ENCODE data around the gene ANKS3. TPM values are rescaled to one million over a fixed set of nuclear protein-coding genes. Genes with fewer than 3 reads are reported as not detected.

The ANKS3 gene
- polyA plus RNA-seq, 3 donors: 0.59 to 13.7 (median 0.95) TPM

DNA sequence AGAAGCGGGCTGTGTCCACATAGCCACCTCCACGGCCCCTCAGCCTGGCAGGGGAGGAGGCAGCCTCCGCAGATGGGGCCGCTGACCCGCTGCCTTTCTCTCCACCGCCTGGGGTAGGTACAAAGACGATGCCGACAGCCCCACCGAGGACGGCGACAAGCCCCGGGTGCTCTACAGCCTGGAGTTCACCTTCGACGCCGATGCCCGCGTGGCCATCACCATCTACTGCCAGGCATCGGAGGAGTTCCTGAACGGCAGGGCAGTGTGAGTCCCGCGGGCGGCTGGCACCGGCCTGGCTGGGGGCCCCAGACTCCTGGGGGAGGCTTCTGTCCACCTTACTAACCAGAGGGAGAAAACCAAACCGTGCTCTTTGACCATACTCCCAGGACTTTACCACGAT lies 81.5 kb downstream of the ANKS3 start:
- no peak overlapping the region for H3K27ac ChIP-seq (ENCODE audit: low read depth in 1 of 2, low read length in 2 of 2)

DNA sequence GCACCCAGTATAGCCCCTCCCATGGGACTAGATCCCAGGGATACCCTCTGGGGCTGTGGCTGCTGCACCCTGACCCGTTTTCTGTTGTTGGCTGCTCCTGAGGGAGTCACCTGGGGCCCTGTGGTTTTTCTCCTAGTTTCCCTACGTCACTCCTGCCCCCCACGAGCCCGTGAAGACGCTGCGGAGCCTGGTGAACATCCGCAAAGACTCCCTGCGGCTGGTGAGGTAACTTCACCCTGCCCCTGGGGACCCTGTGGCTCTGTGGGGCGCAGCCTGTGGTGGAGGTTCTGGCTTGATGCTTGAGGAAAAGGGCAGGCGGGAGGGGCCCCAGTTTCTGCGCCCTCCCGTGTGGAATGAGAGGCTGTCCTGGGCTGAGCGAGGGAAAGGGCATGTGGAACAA lies 82.2 kb downstream of the ANKS3 start:
- intact Hi-C loops (cut with micrococcal nuclease): loop anchor here in 1 of 2 donors (5.0 kb wide), 1 partner anchor 40 kb away; the partner anchor contains the start of gene UBALD1
- Histone ChIP-seq H3K9ac (ENCODE audit: insufficient read depth, low read length, poor library complexity, severe bottlenecking) (no peak overlapping the region), H3K79me2 (ENCODE audit: insufficient read depth, low read length) (peaks cover 49% of the 10 kb centered on the region), H3K27me3 (ENCODE audit: control insufficient read depth in 2 of 2, insufficient read depth in 2 of 2, low read length in 2 of 2) (no peaks in the 10 kb centered on the region), H3K36me3 (replicated peaks in 1 of 2; ENCODE audit: control insufficient read depth in 1 of 2, insufficient read depth in 2 of 2, low read length in 2 of 2) (peaks cover 61 to 81% of the 10 kb centered on the region in 2 donors), H3K4me2 (replicated peaks; ENCODE audit: extremely low read depth, low read length, poor library complexity, severe bottlenecking) (no peak overlapping the region), H3K4me3 (replicated peaks in 1 of 3; ENCODE audit: low read depth in 2 of 3, low read length in 3 of 3) (no peak overlapping the region), H3K27ac (ENCODE audit: low read depth in 1 of 2, low read length in 2 of 2) (no peak overlapping the region), H2AFZ (ENCODE audit: insufficient read depth, low read depth, low read length, poor library complexity, severe bottlenecking) (no peak overlapping the region), H4K20me1 (ENCODE audit: insufficient read depth, low read length) (peaks cover 87% of the 10 kb centered on the region), H3K4me1 (ENCODE audit: control insufficient read depth in 1 of 2, insufficient read depth in 2 of 2, low read length in 2 of 2) (peaks cover 4 to 11% of the 10 kb centered on the region in 2 donors), H3K9me3 (replicated peaks in 1 of 2; ENCODE audit: control insufficient read depth in 1 of 2, insufficient read depth in 1 of 2, low read length in 2 of 2) (peaks cover 0 to 3% of the 10 kb centered on the region in 2 donors)
- no peaks in the 10 kb centered on the region for H3K9me3 Mint-ChIP-seq
- H3K4me3 Mint-ChIP-seq: no peak overlapping the region
- TF ChIP-seq, protein P1, sequence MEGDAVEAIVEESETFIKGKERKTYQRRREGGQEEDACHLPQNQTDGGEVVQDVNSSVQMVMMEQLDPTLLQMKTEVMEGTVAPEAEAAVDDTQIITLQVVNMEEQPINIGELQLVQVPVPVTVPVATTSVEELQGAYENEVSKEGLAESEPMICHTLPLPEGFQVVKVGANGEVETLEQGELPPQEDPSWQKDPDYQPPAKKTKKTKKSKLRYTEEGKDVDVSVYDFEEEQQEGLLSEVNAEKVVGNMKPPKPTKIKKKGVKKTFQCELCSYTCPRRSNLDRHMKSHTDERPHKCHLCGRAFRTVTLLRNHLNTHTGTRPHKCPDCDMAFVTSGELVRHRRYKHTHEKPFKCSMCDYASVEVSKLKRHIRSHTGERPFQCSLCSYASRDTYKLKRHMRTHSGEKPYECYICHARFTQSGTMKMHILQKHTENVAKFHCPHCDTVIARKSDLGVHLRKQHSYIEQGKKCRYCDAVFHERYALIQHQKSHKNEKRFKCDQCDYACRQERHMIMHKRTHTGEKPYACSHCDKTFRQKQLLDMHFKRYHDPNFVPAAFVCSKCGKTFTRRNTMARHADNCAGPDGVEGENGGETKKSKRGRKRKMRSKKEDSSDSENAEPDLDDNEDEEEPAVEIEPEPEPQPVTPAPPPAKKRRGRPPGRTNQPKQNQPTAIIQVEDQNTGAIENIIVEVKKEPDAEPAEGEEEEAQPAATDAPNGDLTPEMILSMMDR (IDR thresholded peaks at IDR 0.05): no peak
- peak overlapping the region in 2 of 7 donors; percentile 37 to 73 for H3K27ac Mint-ChIP-seq
- 98% methylated on average over 12 of the region's 13 CpGs for WGBS (ENCODE audit: insufficient coverage)
- no peaks in the 10 kb centered on the region for H3K27me3 Mint-ChIP-seq (ENCODE audit: low read depth in 3 of 3)
- H3K36me3 Mint-ChIP-seq: peaks cover 63 to 89% of the 10 kb centered on the region in 2 donors
- peaks cover 9% of the 10 kb centered on the region for H3K4me1 Mint-ChIP-seq
- DNase-seq: no peak

More for the DNA sequence above, 81.5 kb downstream of the ANKS3 start:
- no peak for DNase-seq
- Histone ChIP-seq H3K27me3 (ENCODE audit: control insufficient read depth in 2 of 2, insufficient read depth in 2 of 2, low read length in 2 of 2) (no peaks in the 10 kb centered on the region), H3K9me3 (replicated peaks in 1 of 2; ENCODE audit: control insufficient read depth in 1 of 2, insufficient read depth in 1 of 2, low read length in 2 of 2) (peaks cover 0 to 3% of the 10 kb centered on the region in 2 donors), H3K4me1 (ENCODE audit: control insufficient read depth in 1 of 2, insufficient read depth in 2 of 2, low read length in 2 of 2) (peaks cover 4 to 11% of the 10 kb centered on the region in 2 donors), H2AFZ (ENCODE audit: insufficient read depth, low read depth, low read length, poor library complexity, severe bottlenecking) (no peak overlapping the region), H3K4me2 (replicated peaks; ENCODE audit: extremely low read depth, low read length, poor library complexity, severe bottlenecking) (no peak overlapping the region), H4K20me1 (ENCODE audit: insufficient read depth, low read length) (peaks cover 85% of the 10 kb centered on the region), H3K4me3 (replicated peaks in 1 of 3; ENCODE audit: low read depth in 2 of 3, low read length in 3 of 3) (no peak overlapping the region), H3K79me2 (ENCODE audit: insufficient read depth, low read length) (peaks cover 42% of the 10 kb centered on the region), H3K9ac (ENCODE audit: insufficient read depth, low read length, poor library complexity, severe bottlenecking) (no peak overlapping the region), H3K36me3 (replicated peaks in 1 of 2; ENCODE audit: control insufficient read depth in 1 of 2, insufficient read depth in 2 of 2, low read length in 2 of 2) (peaks cover 63 to 81% of the 10 kb centered on the region in 2 donors)
- TF ChIP-seq, protein P1 (IDR thresholded peaks at IDR 0.05): no peak
- WGBS (ENCODE audit: insufficient coverage): 96% methylated on average over 23 of the region's 25 CpGs
- peaks cover 9% of the 10 kb centered on the region for H3K4me1 Mint-ChIP-seq
- H3K27ac Mint-ChIP-seq: peak overlapping the region in 1 of 7 donors; percentile 58
- H3K27me3 Mint-ChIP-seq (ENCODE audit: low read depth in 3 of 3): no peaks in the 10 kb centered on the region
- H3K36me3 Mint-ChIP-seq: peaks cover 67 to 89% of the 10 kb centered on the region in 2 donors
- H3K4me3 Mint-ChIP-seq: no peak overlapping the region
- intact Hi-C loops (cut with micrococcal nuclease): loop anchor here in 1 of 2 donors (5.0 kb wide), 1 partner anchor 40 kb away; the partner anchor contains the start of gene UBALD1
- H3K9me3 Mint-ChIP-seq: no peaks in the 10 kb centered on the region
